ENCODE measurements around the gene CLCN1. TPM values are rescaled to one million over a fixed set of nuclear protein-coding genes. Genes with fewer than 3 reads are reported as not detected.

The CLCN1 gene
- total and polyA plus RNA-seq, 2 of the 8 experiments (the other 6 are each of a cell fraction or from before 2014, with no cell fraction given), result 0.36 to 0.41 TPM

- TF ChIP-seq CHD7 (IDR thresholded peaks at IDR 0.05; ENCODE audit: insufficient replicate concordance, low read length), result no peak
- TF ChIP-seq, protein P1, sequence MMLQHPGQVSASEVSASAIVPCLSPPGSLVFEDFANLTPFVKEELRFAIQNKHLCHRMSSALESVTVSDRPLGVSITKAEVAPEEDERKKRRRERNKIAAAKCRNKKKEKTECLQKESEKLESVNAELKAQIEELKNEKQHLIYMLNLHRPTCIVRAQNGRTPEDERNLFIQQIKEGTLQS (IDR thresholded peaks at IDR 0.05; ENCODE audit: insufficient read depth, low read depth, low read length), result no peak
- no peak for TF ChIP-seq YY1 (IDR thresholded peaks at IDR 0.05; ENCODE audit: low read depth, low read length)
- no peak for TF ChIP-seq PHF8 (conservative IDR thresholded peaks at IDR 0.05; ENCODE audit: low read depth, low read length)
- TF ChIP-seq KDM4A (IDR thresholded peaks at IDR 0.05; ENCODE audit: low read depth, low read length, severe bottlenecking), result no peak
These were observed 20.0 kb upstream of the CLCN1 start (continued) for GRCh38 chr7:143295870-143296269.
